NCI-H187 (cell line): Measurements from ENCODE around the gene SLC2A13.
"Not testable (repeated sequence)": the region's sequence is repeated elsewhere in the genome, so short reads cannot be mapped to it uniquely, and the experiment has no call there.

Experiments
- DNase-seq, 2 experiments: peaks; one replicate each; lab custom pipeline; 2025; lab: John Stamatoyannopoulos, UW

The SLC2A13 gene

GRCh38 chr12:39928181-39928899, 177.5 kb downstream of the SLC2A13 start:
- no peak for DNase-seq

- DNase-seq, result no peak
Observed at GRCh38 chr12:39923364-39923763, 182.5 kb downstream of the SLC2A13 start.

GRCh38 chr12:39922598-39922997, 183.3 kb downstream of the SLC2A13 start:
- DNase-seq, result not testable (repeated sequence)

GRCh38 chr12:39920647-39921046, 185.2 kb downstream of the SLC2A13 start:
- no peak for DNase-seq

GRCh38 chr12:39920222-39920621, 185.7 kb downstream of the SLC2A13 start:
- no peak for DNase-seq

- no peak for DNase-seq
Observed at GRCh38 chr12:39919790-39920189, 186.1 kb downstream of the SLC2A13 start.

GRCh38 chr12:39915249-39915648, 190.6 kb downstream of the SLC2A13 start:
- DNase-seq, result no peak

GRCh38 chr12:39912211-39912980, 193.5 kb downstream of the SLC2A13 start:
- no peak for DNase-seq

- DNase-seq, result no peak
Observed at GRCh38 chr12:39906237-39906636, 199.6 kb downstream of the SLC2A13 start.

GRCh38 chr12:39905152-39905551, 200.7 kb downstream of the SLC2A13 start:
- DNase-seq, result no peak

- no peak for DNase-seq
Observed at GRCh38 chr12:39902821-39903220, 203.1 kb downstream of the SLC2A13 start.

GRCh38 chr12:39897315-39897714, 208.6 kb downstream of the SLC2A13 start:
- DNase-seq, result no peak

- DNase-seq, result not testable (repeated sequence)
Observed at GRCh38 chr12:39893388-39893787, 212.5 kb downstream of the SLC2A13 start.

GRCh38 chr12:39892146-39892545, 213.7 kb downstream of the SLC2A13 start:
- DNase-seq, result no peak

- DNase-seq, result no peak
Observed at GRCh38 chr12:39887856-39888255, 218.0 kb downstream of the SLC2A13 start.

GRCh38 chr12:39886106-39886505, 219.8 kb downstream of the SLC2A13 start:
- no peak for DNase-seq

GRCh38 chr12:39884616-39885125, 221.2 kb downstream of the SLC2A13 start:
- DNase-seq, result no peak

- DNase-seq, result no peak
Observed at GRCh38 chr12:39883411-39883810, 222.5 kb downstream of the SLC2A13 start.

- no peak for DNase-seq
Observed at GRCh38 chr12:39878753-39879152, 227.1 kb downstream of the SLC2A13 start.

GRCh38 chr12:39875721-39876120, 230.2 kb downstream of the SLC2A13 start:
- no peak for DNase-seq

- no peak for DNase-seq
Observed at GRCh38 chr12:39874785-39875184, 231.1 kb downstream of the SLC2A13 start.

- DNase-seq, result no peak
Observed at GRCh38 chr12:39873065-39873464, 232.8 kb downstream of the SLC2A13 start.

GRCh38 chr12:39872425-39872824, 233.5 kb downstream of the SLC2A13 start:
- no peak for DNase-seq
